Measurements from ENCODE around the gene CD83. TPM values are rescaled to one million over a fixed set of nuclear protein-coding genes. Genes with fewer than 3 reads are reported as not detected.

Gene CD83
- total RNA-seq, 4 donors from 2014 or later, result 1.2 to 4.3 (median 1.8) TPM

DNA sequence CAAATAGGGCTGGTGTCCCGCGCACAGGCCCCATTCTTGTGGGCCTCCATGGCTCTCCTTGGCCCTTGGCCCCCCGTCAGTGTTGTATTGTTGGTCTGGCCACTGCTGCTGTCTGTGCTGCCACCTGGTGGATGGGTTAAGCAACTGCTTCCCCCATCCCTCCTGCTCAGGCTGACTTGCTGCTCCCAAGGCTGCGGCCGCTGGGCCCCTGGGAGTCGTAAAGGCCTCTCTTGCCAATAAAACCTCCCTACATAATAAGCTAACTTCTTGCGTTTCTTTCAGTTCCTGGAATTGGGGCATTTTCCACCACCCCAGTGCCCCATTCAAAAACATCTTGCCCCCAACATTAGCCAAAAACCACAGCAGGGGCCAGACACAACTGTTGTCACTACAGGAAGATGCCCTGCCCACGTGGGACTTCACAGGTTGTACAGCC, 27.1 kb downstream of the CD83 start:
- peaks cover 0 to 18% (median 16%) of the 10 kb centered on the region in 4 donors for H3K4me1 ChIP-seq

DNA sequence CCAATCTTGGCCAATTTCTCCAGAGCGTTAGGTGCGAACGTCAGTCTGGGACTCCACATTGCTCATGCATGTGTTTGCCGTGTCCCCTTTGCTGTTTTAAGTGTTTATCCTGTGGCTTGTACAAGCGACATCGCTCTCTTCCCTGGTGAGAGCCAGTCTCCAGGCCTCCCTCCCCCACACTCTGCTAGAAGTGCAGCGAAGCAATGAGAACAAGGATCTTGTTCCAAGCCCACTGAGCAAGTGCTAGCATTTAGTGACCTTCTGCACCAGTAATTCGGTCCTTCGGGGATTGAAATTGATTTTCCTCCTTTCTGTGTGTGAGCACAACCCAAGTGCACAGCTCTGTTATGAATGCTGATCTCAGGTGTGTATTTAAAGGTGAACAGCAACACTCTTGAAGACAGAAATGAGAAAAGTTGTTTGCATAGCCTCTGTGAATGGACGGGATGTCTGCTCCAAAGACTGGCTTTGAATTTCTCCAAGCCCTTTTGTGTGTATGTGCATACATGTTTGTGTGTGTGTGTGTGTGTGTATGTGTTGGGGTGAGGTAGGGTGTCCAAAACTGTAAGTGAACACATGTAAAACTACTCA, 29.0 kb downstream of the CD83 start:
- DNase-seq (ENCODE audit: extremely low spot score), result no peak
- Histone ChIP-seq H3K4me1 (peaks cover 0 to 16% (median 15%) of the 10 kb centered on the region in 4 donors), H3K9me3 (no peaks in the 10 kb centered on the region), H3K27me3 (no peaks in the 10 kb centered on the region), H3K27ac (replicated peaks in 1 of 4) (no peak overlapping the region), H3K36me3 (no peaks in the 10 kb centered on the region), H3K4me3 (no peak overlapping the region)
- intact Hi-C loops (cut with DNase I), result no loop called here
- TF ChIP-seq EP300 (IDR thresholded peaks at IDR 0.05) (no peak), POLR2AphosphoS5 (IDR thresholded peaks at IDR 0.05) (no peak), POLR2A (IDR thresholded peaks at IDR 0.05; ENCODE audit: low read depth) (no peak)
- TF ChIP-seq, protein P1, sequence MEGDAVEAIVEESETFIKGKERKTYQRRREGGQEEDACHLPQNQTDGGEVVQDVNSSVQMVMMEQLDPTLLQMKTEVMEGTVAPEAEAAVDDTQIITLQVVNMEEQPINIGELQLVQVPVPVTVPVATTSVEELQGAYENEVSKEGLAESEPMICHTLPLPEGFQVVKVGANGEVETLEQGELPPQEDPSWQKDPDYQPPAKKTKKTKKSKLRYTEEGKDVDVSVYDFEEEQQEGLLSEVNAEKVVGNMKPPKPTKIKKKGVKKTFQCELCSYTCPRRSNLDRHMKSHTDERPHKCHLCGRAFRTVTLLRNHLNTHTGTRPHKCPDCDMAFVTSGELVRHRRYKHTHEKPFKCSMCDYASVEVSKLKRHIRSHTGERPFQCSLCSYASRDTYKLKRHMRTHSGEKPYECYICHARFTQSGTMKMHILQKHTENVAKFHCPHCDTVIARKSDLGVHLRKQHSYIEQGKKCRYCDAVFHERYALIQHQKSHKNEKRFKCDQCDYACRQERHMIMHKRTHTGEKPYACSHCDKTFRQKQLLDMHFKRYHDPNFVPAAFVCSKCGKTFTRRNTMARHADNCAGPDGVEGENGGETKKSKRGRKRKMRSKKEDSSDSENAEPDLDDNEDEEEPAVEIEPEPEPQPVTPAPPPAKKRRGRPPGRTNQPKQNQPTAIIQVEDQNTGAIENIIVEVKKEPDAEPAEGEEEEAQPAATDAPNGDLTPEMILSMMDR (IDR thresholded peaks at IDR 0.05), result no peak
- WGBS, result 87% methylated on average over 9 of the region's 10 CpGs

More for the DNA sequence above, 27.1 kb downstream of the CD83 start:
- 66% methylated on average over 8 of the region's 8 CpGs for WGBS
- peak; percentile 93 for DNase-seq (ENCODE audit: extremely low spot score)
- H3K27me3 ChIP-seq, result no peaks in the 10 kb centered on the region
- H3K9me3 ChIP-seq, result no peaks in the 10 kb centered on the region
- intact Hi-C loops (cut with DNase I), result loop anchor here (5.0 kb wide), 1 partner anchor 237 kb away; no protein-coding TSS in a partner anchor
- H3K27ac ChIP-seq (replicated peaks in 1 of 4), result no peak overlapping the region
- no peak for TF ChIP-seq EP300 (IDR thresholded peaks at IDR 0.05)
- peak in 1 of 2 donors; percentile 18 for TF ChIP-seq POLR2AphosphoS5 (IDR thresholded peaks at IDR 0.05)
- TF ChIP-seq, protein P1 (IDR thresholded peaks at IDR 0.05), result peak; percentile 86 to 98 (median 89)
- no peak for TF ChIP-seq POLR2A (IDR thresholded peaks at IDR 0.05; ENCODE audit: low read depth)
- no peak overlapping the region for H3K4me3 ChIP-seq
- H3K36me3 ChIP-seq, result no peaks in the 10 kb centered on the region

DNA sequence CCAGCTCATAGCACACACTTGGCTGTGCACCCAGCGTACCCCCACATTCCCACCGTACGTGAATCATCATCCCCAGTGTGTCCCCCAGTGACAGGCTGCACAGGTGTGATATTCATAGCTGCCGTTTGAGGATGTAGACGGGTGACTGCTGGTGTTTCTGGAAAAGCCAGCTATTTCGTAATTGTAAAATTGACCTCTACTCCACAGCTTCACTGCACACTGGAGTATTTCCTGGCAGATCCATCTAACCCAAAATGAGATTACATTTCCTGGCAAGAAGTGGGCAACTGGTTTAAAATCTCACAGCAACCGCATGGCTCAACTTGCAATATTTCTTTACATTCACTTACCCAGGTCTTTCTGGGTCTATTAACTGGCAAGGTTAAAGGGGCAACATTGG, 30.3 kb downstream of the CD83 start:
- H3K9me3 ChIP-seq, result no peaks in the 10 kb centered on the region
- H3K27me3 ChIP-seq, result no peaks in the 10 kb centered on the region
- no peak for TF ChIP-seq POLR2A (IDR thresholded peaks at IDR 0.05; ENCODE audit: low read depth)
- H3K4me1 ChIP-seq, result peaks cover 0 to 3% (median 2%) of the 10 kb centered on the region in 4 donors
- no peak overlapping the region for H3K4me3 ChIP-seq
- H3K36me3 ChIP-seq, result no peaks in the 10 kb centered on the region
- 72% methylated on average over 7 of the region's 7 CpGs for WGBS
- no peak overlapping the region for H3K27ac ChIP-seq (replicated peaks in 1 of 4)
- intact Hi-C loops (cut with DNase I), result no loop called here
- DNase-seq (ENCODE audit: extremely low spot score), result no peak

DNA sequence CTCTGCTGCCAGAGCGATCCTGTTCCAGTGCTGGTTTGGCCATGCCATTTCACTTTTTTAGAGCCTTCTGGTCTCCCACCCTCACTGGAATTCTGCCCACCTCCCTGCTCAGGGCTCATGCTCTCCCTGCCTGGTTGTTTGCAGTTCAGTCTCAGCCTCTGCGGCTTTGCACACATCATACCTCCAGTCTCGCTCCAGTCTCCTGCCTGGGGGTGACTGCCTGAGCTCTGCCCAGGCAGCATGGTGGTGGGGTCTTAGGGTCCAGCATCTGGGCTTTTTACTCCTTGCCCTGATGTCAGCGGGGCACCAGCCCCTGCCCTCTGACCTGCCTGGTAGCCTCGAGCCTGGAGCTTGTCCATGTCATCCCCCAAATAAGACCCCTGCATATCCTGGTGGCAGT, 30.9 kb downstream of the CD83 start:
- Histone ChIP-seq H3K4me1 (no peaks in the 10 kb centered on the region), H3K9me3 (no peaks in the 10 kb centered on the region), H3K27me3 (no peaks in the 10 kb centered on the region), H3K36me3 (no peaks in the 10 kb centered on the region), H3K4me3 (no peak overlapping the region), H3K27ac (replicated peaks in 1 of 4) (no peak overlapping the region)
- 96% methylated on average over 3 of the region's 5 CpGs for WGBS
- intact Hi-C loops (cut with DNase I), result no loop called here
- no peak for DNase-seq (ENCODE audit: extremely low spot score)
- TF ChIP-seq POLR2A (IDR thresholded peaks at IDR 0.05; ENCODE audit: low read depth) (no peak), POLR2AphosphoS5 (IDR thresholded peaks at IDR 0.05) (no peak), EP300 (IDR thresholded peaks at IDR 0.05) (no peak)
- TF ChIP-seq, protein P1 (IDR thresholded peaks at IDR 0.05), result no peak

- intact Hi-C loops (cut with DNase I), result no loop called here
- 77% methylated on average over 6 of the region's 6 CpGs for WGBS
- Histone ChIP-seq H3K27ac (replicated peaks in 1 of 4) (no peak overlapping the region), H3K27me3 (no peaks in the 10 kb centered on the region), H3K4me1 (no peaks in the 10 kb centered on the region), H3K36me3 (no peaks in the 10 kb centered on the region), H3K4me3 (no peak overlapping the region), H3K9me3 (no peaks in the 10 kb centered on the region)
- TF ChIP-seq, protein P1 (IDR thresholded peaks at IDR 0.05), result no peak
- TF ChIP-seq POLR2AphosphoS5 (IDR thresholded peaks at IDR 0.05) (no peak), EP300 (IDR thresholded peaks at IDR 0.05) (no peak), POLR2A (IDR thresholded peaks at IDR 0.05; ENCODE audit: low read depth) (no peak)
- DNase-seq (ENCODE audit: extremely low spot score), result no peak
Observed at GRCh38 chr6:14149053-14149738, 31.6 kb downstream of the CD83 start.
